PC-3 (cell line): ENCODE results near the gene CMTR2.

Experiments used
- CTCF ChIP-seq: fragments of 300-600 bp; sonication (generic); conservative IDR thresholded peaks from 2 replicates; pipeline ENCODE4 v1.5.1; 2017; ENCODE audit warnings: antibody characterized with exemption, low read depth, mild to moderate bottlenecking, low read length
- EZH2 ChIP-seq: fragments of 300-600 bp; sonication (generic); IDR thresholded peaks from one replicate; pipeline ENCODE4 v1.6.1; 2017; ENCODE audit warnings: antibody characterized with exemption, mild to moderate bottlenecking, low read length; ENCODE audit not compliant: unreplicated experiment

GRCh38 chr16:71337631-71338030, 48.4 kb upstream of the CMTR2 start:
- TF ChIP-seq CTCF (no peak), EZH2 (no peak)
